H1 (cell line): Measurements from ENCODE around the gene SCAI. TPM values are rescaled to one million over a fixed set of nuclear protein-coding genes. Genes with fewer than 3 reads are reported as not detected.

Source experiments
- CTCF ChIA-PET: fragments of 300-600 bp; sonication (Branson Sonifier 250); formaldehyde crosslinking; loops from one replicate; lab custom pipeline; 2021; ENCODE audit not compliant: partially characterized antibody; lab: Charles Lee
- POLR2A ChIA-PET: fragments of 300-600 bp; sonication (Branson Sonifier 250); formaldehyde crosslinking; loops from one replicate; lab custom pipeline; 2021; ENCODE audit warnings: inconsistent platforms; ENCODE audit not compliant: partially characterized antibody; lab: Charles Lee
- DNase-seq, 2 experiments: peaks; one replicate each; pipeline versions ENCODE4 v3.0.0 to v3.0.0-alpha.2; 2010 to 2022; ENCODE audit warnings: low spot score in 2 of 2, low read depth in 1 of 2, mixed read lengths in 1 of 2
- FAIRE-seq: peaks from 2 replicates; lab custom pipeline; 2011; peaks lifted over from hg19 to GRCh38; lab: Jason Lieb, UNC
- H2AFZ ChIP-seq: 2 replicates; pipeline ENCODE4 v1.8.1; 2012; ENCODE audit warnings: low read length, inconsistent platforms
- H2AK5ac ChIP-seq: 2 replicates; pipeline ENCODE4 v1.6.1; 2013; ENCODE audit warnings: low read depth, low read length
- H2BK120ac ChIP-seq: replicated peaks from 2 replicates; pipeline ENCODE3; 2013; ENCODE audit warnings: low read depth, low read length, inconsistent platforms
- H2BK12ac ChIP-seq: 2 replicates; pipeline ENCODE4 v1.6.1; 2013; ENCODE audit warnings: low read depth, low read length
- H2BK15ac ChIP-seq: 2 replicates; pipeline ENCODE4 v1.6.1; 2013; ENCODE audit warnings: low read length
- H2BK20ac ChIP-seq: 2 replicates; pipeline ENCODE4 v1.6.1; 2013; ENCODE audit warnings: low read length
- H2BK5ac ChIP-seq: 2 replicates; pipeline ENCODE4 v1.6.1; 2013; ENCODE audit warnings: low read depth, low read length
- H3K14ac ChIP-seq: 2 replicates; pipeline ENCODE4 v1.6.1; 2013; ENCODE audit warnings: inconsistent platforms; ENCODE audit not compliant: insufficient read length
- H3K18ac ChIP-seq: 2 replicates; pipeline ENCODE4 v1.6.1; 2013; ENCODE audit warnings: low read length; ENCODE audit errors: extremely low read depth
- H3K23ac ChIP-seq: 2 replicates; pipeline ENCODE4 v1.6.1; 2013; ENCODE audit warnings: inconsistent platforms; ENCODE audit not compliant: insufficient read length
- H3K23me2 ChIP-seq: 2 replicates; pipeline ENCODE4 v1.6.1; 2013; ENCODE audit warnings: low read depth, low read length
- H3K27ac ChIP-seq: 2 replicates; pipeline ENCODE4 v1.6.1; 2011; ENCODE audit warnings: low read depth, low read length, inconsistent platforms
- H3K27me3 ChIP-seq, 4 experiments: replicated peaks in 1 of 4; 1 replicate in 1 of 4; 2 replicates in 3 of 4; pipeline versions ENCODE4 v1.6.1 to v1.8.1; 2011 to 2013; ENCODE audit warnings: low read length in 3 of 4, mild to moderate bottlenecking in 3 of 4, inconsistent platforms in 2 of 4, mixed read lengths in 2 of 4, moderate library complexity in 1 of 4; ENCODE audit not compliant: control insufficient read depth in 3 of 4, insufficient read depth in 3 of 4; ENCODE audit errors: extremely low read depth in 1 of 4
- H3K36me3 ChIP-seq, 4 experiments: 2 replicates each; pipeline versions ENCODE4 v1.6.1 to v1.8.1; 2011 to 2013; ENCODE audit warnings: mild to moderate bottlenecking in 4 of 4, low read length in 3 of 4, moderate library complexity in 2 of 4, control low read depth in 1 of 4, inconsistent platforms in 1 of 4; ENCODE audit not compliant: insufficient read depth in 4 of 4, control insufficient read depth in 2 of 4
- H3K4ac ChIP-seq: replicated peaks from 2 replicates; pipeline ENCODE3; 2013; ENCODE audit warnings: low read length, low read depth, mixed read lengths, inconsistent platforms; ENCODE audit not compliant: insufficient read length
- H3K4me1 ChIP-seq, 4 experiments: replicated peaks in 1 of 4; 1 replicate in 1 of 4; 2 replicates in 3 of 4; pipeline versions ENCODE4 v1.6.1 to v1.8.1; 2011 to 2013; ENCODE audit warnings: low read length in 3 of 4, inconsistent platforms in 2 of 4, mixed read lengths in 1 of 4; ENCODE audit not compliant: insufficient read depth in 4 of 4, control insufficient read depth in 3 of 4
- H3K4me2 ChIP-seq, 2 experiments: 2 replicates each; pipeline versions ENCODE4 v1.6.1 to v1.8.1; 2011 to 2013; ENCODE audit warnings: low read depth in 2 of 2, low read length in 2 of 2, control low read depth in 1 of 2, inconsistent platforms in 1 of 2, mild to moderate bottlenecking in 1 of 2; ENCODE audit not compliant: insufficient read depth in 1 of 2
- H3K4me3 ChIP-seq, 4 experiments: fragments of 200-600, 300-600 bp in 1 of 4; sonication (generic), shearing (Covaris generic), sonication (Bioruptor Twin) in 1 of 4; 2 replicates each; pipeline versions ENCODE4 v1.5.1 to v1.8.1; 2011 to 2016; ENCODE audit warnings: low read length in 4 of 4, low read depth in 3 of 4, control low read depth in 2 of 4, inconsistent platforms in 2 of 4, mild to moderate bottlenecking in 2 of 4, mixed read lengths in 1 of 4, moderate library complexity in 1 of 4; ENCODE audit not compliant: insufficient read depth in 2 of 4; ENCODE audit errors: extremely low read depth in 1 of 4
- H3K56ac ChIP-seq: replicated peaks from 2 replicates; pipeline ENCODE3; 2013; ENCODE audit warnings: low read depth, mild to moderate bottlenecking, mixed read lengths, low read length, inconsistent platforms; ENCODE audit not compliant: insufficient read length
- H3K79me1 ChIP-seq: 2 replicates; pipeline ENCODE4 v1.6.1; 2013; ENCODE audit warnings: low read depth, low read length, control low read depth
- H3K79me2 ChIP-seq, 2 experiments: 2 replicates each; pipeline versions ENCODE4 v1.6.1 to v1.8.1; 2012 to 2013; ENCODE audit warnings: low read length in 2 of 2, mild to moderate bottlenecking in 2 of 2, inconsistent platforms in 1 of 2; ENCODE audit not compliant: insufficient read depth in 2 of 2, control insufficient read depth in 1 of 2
- H3K9ac ChIP-seq, 4 experiments: replicated peaks in 1 of 4; 1 replicate in 1 of 4; 2 replicates in 3 of 4; pipeline versions ENCODE4 v1.6.1 to v1.8.1; 2011 to 2013; ENCODE audit warnings: low read depth in 3 of 4, low read length in 3 of 4, control low read depth in 2 of 4, mild to moderate bottlenecking in 2 of 4, moderate library complexity in 2 of 4, inconsistent platforms in 1 of 4; ENCODE audit errors: extremely low read depth in 1 of 4
- H3K9me3 ChIP-seq, 2 experiments: 2 replicates each; pipeline versions ENCODE4 v1.6.1 to v1.8.1; 2012 to 2013; ENCODE audit warnings: mild to moderate bottlenecking in 2 of 2, moderate library complexity in 2 of 2, control low read depth in 1 of 2, inconsistent platforms in 1 of 2, low read depth in 1 of 2, low read length in 1 of 2, mixed read lengths in 1 of 2; ENCODE audit not compliant: insufficient read depth in 2 of 2
- H4K20me1 ChIP-seq, 2 experiments: replicated peaks in 1 of 2; 2 replicates each; pipeline versions ENCODE3 to v1.8.1; 2011 to 2013; ENCODE audit warnings: inconsistent platforms in 2 of 2, low read length in 2 of 2, mild to moderate bottlenecking in 1 of 2; ENCODE audit not compliant: insufficient read depth in 2 of 2, control insufficient read depth in 1 of 2
- H4K5ac ChIP-seq: 2 replicates; pipeline ENCODE4 v1.6.1; 2013; ENCODE audit warnings: low read length, low read depth, mixed read lengths, inconsistent platforms; ENCODE audit not compliant: insufficient read length
- H4K8ac ChIP-seq: 2 replicates; pipeline ENCODE4 v1.8.0; 2013; ENCODE audit warnings: mild to moderate bottlenecking, moderate library complexity, low read length, inconsistent platforms; ENCODE audit not compliant: insufficient read depth; ENCODE audit errors: extremely low read depth
- H4K91ac ChIP-seq: replicated peaks from 2 replicates; pipeline ENCODE3; 2013; ENCODE audit warnings: low read length, mixed read lengths, inconsistent platforms; ENCODE audit not compliant: insufficient read length
- CHD1 ChIP-seq: IDR thresholded peaks from 2 replicates; pipeline ENCODE4 v1.6.1; 2012; ENCODE audit warnings: low read depth, low read length, improper control_type of control experiment
- EZH2 ChIP-seq: fragments of 200-600 bp; sonication (generic); IDR thresholded peaks from 2 replicates; pipeline ENCODE4 v1.7.1; 2012; ENCODE audit warnings: low read depth, mild to moderate bottlenecking, moderate library complexity, low read length, inconsistent platforms; ENCODE audit not compliant: severe bottlenecking
- HDAC6 ChIP-seq: IDR thresholded peaks from one replicate; pipeline ENCODE4 v1.7.1; 2012; ENCODE audit warnings: low read depth, mild to moderate bottlenecking, inconsistent platforms, low read length, moderate library complexity
- KDM4A ChIP-seq: IDR thresholded peaks from one replicate; pipeline ENCODE4 v1.7.1; 2012; ENCODE audit warnings: low read depth, mild to moderate bottlenecking, moderate library complexity, low read length, inconsistent platforms; ENCODE audit not compliant: severe bottlenecking
- NRF1 ChIP-seq: IDR thresholded peaks from 2 replicates; pipeline ENCODE4 v1.6.1; 2011; ENCODE audit warnings: mild to moderate bottlenecking, low read depth, low read length, improper control_type of control experiment
- SAP30 ChIP-seq: fragments of 300-600 bp; sonication (generic); IDR thresholded peaks from 2 replicates; pipeline ENCODE4 v1.7.1; 2012; ENCODE audit warnings: low read length, moderate library complexity, mild to moderate bottlenecking, inconsistent platforms; ENCODE audit not compliant: insufficient read depth, insufficient replicate concordance
- SIRT6 ChIP-seq: IDR thresholded peaks from one replicate; pipeline ENCODE4 v1.7.1; 2012; ENCODE audit warnings: low read length, inconsistent platforms
- SP4 ChIP-seq: IDR thresholded peaks from 2 replicates; pipeline ENCODE4 v1.6.1; 2012; ENCODE audit warnings: low read length, inconsistent platforms
- TCF12 ChIP-seq: IDR thresholded peaks from 2 replicates; pipeline ENCODE4 v1.6.1; 2011; ENCODE audit warnings: low read depth, mild to moderate bottlenecking, low read length
- ZNF274 ChIP-seq: IDR thresholded peaks from 2 replicates; pipeline ENCODE4 v1.7.0; 2012; ENCODE audit warnings: low read length, borderline replicate concordance; ENCODE audit errors: extremely low read depth
- WGBS, 2 experiments: shearing (Covaris generic) in 1 of 2; methylation state at CpG; one replicate each; pipeline versions ENCODE4 v1.1.6 to v1.1.7; 2013 to 2015; ENCODE audit warnings: low lambda C conversion rate in 2 of 2, mixed read lengths in 2 of 2, inconsistent platforms in 1 of 2, low coverage in 1 of 2, missing lambda C conversion rate in 1 of 2; ENCODE audit not compliant: insufficient replicate concordance in 2 of 2, insufficient coverage in 1 of 2, insufficient read length in 1 of 2; ENCODE audit errors: extremely low coverage in 1 of 2, missing lambda C conversion rate in 1 of 2; 5-methylcytosine and 5-hydroxymethylcytosine counted together
- polyA plus RNA-seq, 7 experiments: library from polyadenylated mRNA; depleted of rRNA in 3 of 7; stranded (reverse) in 5 of 7; unstranded in 2 of 7; fragments of >200 nt in 5 of 7; fragments of 200-250 nt in 2 of 7; gene quantifications; 1 replicate in 5 of 7; 2 replicates in 1 of 7; 4 replicates in 1 of 7; pipeline versions ENCODE4 v1.2.1 to v1.2.3, GENCODE V29; 2011 to 2013; ENCODE audit warnings: missing spikeins in 2 of 7, mixed read lengths in 2 of 7
- total RNA-seq: library from RNA; stranded (reverse); fragmentation: NEBNext Ultra II Directional; extraction: Animal tissue kit (Norgen Biotek cat#: 25700); gene quantifications from 2 replicates; pipeline ENCODE4 v1.2.1, GENCODE V29; 2021
- TF ChIP-seq, protein P1 (sequence below): IDR thresholded peaks from 2 replicates; pipeline ENCODE4 v1.6.1; 2012; ENCODE audit warnings: inconsistent platforms
- TF ChIP-seq, protein P2 (sequence below), 3 experiments: IDR thresholded peaks; 1 replicate in 2 of 3; 2 replicates in 1 of 3; pipeline versions ENCODE4 v1.5.1 to v1.6.1; 2011; ENCODE audit warnings: low read length in 3 of 3, mild to moderate bottlenecking in 3 of 3, inconsistent platforms in 2 of 3, low read depth in 1 of 3, moderate library complexity in 1 of 3; ENCODE audit not compliant: insufficient read depth in 1 of 3; ENCODE audit errors: control extremely low read depth in 1 of 3

The SCAI gene
- total and polyA plus RNA-seq, 2 of the 8 experiments (the other 6 are each of a cell fraction or from before 2014, with no cell fraction given) = 6.4 to 19.8 TPM

GRCh38 chr9:125180876-125181275 is 37.5 kb upstream of the SCAI start:
- Histone ChIP-seq H4K20me1 (peaks cover 11% of the 10 kb centered on the region in 2 experiments), H4K8ac (no peak overlapping the region), H4K91ac (no peak overlapping the region), H3K79me2 (peaks cover 9 to 96% of the 10 kb centered on the region in 2 experiments; a peak in 3 of 4 replicates), H3K4me2 (no peak overlapping the region), H2BK5ac (no peak overlapping the region), H2AK5ac (no peak overlapping the region), H3K4me3 (no peak overlapping the region), H2BK15ac (no peak overlapping the region), H3K4me1 (no peaks in the 10 kb centered on the region), H3K56ac (no peak overlapping the region), H2BK12ac (no peak overlapping the region), H3K9me3 (no peaks in the 10 kb centered on the region), H3K9ac (no peak overlapping the region), H3K23ac (no peak overlapping the region), H2AFZ (no peak overlapping the region), H3K14ac (no peak overlapping the region), H3K23me2 (no peaks in the 10 kb centered on the region), H3K27me3 (no peaks in the 10 kb centered on the region), H3K27ac (no peak overlapping the region), H3K36me3 (no peaks in the 10 kb centered on the region), H3K18ac (no peak overlapping the region), H4K5ac (no peak overlapping the region), H3K4ac (no peak overlapping the region), H2BK120ac (no peak overlapping the region), H2BK20ac (no peak overlapping the region), H3K79me1 (peaks cover 2% of the 10 kb centered on the region; the same call in 1 of the 2 replicates)
- 94% methylated on average over 9 of the region's 9 CpGs; no CpG with 5 or more reads in 1 of the 2 experiments for whole genome bisulfite sequencing, 2 experiments
- ChIA-PET POLR2A (interaction anchor here (1.1 kb wide), 1 partner anchor 13 kb away, joined by 3 read pairs; no protein-coding TSS in a partner anchor), CTCF (interaction anchor here (0.9 kb wide), 1 partner anchor 14 kb away, joined by 3 read pairs; no protein-coding TSS in a partner anchor)
- DNase-seq = no peak
- no peak for FAIRE-seq
- TF ChIP-seq EZH2 = no peak
- no peak for TF ChIP-seq ZNF274
- TF ChIP-seq SP4 = no peak
- no peak for TF ChIP-seq SIRT6
- TF ChIP-seq CHD1 = no peak
- TF ChIP-seq, protein P1, sequence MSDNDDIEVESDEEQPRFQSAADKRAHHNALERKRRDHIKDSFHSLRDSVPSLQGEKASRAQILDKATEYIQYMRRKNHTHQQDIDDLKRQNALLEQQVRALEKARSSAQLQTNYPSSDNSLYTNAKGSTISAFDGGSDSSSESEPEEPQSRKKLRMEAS = no peak
- TF ChIP-seq, protein P2, sequence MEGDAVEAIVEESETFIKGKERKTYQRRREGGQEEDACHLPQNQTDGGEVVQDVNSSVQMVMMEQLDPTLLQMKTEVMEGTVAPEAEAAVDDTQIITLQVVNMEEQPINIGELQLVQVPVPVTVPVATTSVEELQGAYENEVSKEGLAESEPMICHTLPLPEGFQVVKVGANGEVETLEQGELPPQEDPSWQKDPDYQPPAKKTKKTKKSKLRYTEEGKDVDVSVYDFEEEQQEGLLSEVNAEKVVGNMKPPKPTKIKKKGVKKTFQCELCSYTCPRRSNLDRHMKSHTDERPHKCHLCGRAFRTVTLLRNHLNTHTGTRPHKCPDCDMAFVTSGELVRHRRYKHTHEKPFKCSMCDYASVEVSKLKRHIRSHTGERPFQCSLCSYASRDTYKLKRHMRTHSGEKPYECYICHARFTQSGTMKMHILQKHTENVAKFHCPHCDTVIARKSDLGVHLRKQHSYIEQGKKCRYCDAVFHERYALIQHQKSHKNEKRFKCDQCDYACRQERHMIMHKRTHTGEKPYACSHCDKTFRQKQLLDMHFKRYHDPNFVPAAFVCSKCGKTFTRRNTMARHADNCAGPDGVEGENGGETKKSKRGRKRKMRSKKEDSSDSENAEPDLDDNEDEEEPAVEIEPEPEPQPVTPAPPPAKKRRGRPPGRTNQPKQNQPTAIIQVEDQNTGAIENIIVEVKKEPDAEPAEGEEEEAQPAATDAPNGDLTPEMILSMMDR (IDR thresholded peaks at IDR 0.05; ENCODE audit: control extremely low read depth in 1 of 3, insufficient read depth in 1 of 3, low read depth in 1 of 3, low read length in 3 of 3) = no peak
- no peak for TF ChIP-seq KDM4A
- TF ChIP-seq NRF1 = no peak
- no peak for TF ChIP-seq TCF12
- no peak for TF ChIP-seq SAP30
- TF ChIP-seq HDAC6 = no peak
